ENCODE data around the gene PFN2.

DNA sequence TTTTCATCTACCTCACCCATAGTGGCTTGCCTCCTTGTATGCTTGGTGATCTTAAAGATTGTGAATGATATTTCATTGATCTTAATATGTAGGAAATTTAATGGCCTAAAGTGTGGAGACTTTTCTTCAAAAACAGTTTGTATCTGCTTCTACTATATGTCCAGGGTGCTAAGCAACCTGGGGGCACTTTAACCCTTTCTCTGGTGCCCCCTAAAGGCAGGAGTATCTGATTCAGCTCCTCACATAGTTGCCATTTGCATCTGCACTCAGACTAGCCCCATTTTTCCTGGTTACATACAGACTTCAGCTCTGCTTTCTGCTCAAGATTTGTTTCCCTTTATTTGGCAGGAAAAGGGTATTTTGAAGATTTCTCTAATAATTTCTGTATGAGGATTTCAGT, 5.2 kb upstream of the PFN2 start:
- no peak for TF ChIP-seq YY1 (IDR thresholded peaks at IDR 0.05; ENCODE audit: insufficient read depth, insufficient read length)
- no peak for TF ChIP-seq ZNF274 (IDR thresholded peaks at IDR 0.05; ENCODE audit: low read depth, low read length)

Measured in NT2/D1 (cell line).